ENCODE measurements around the gene RHOJ. TPM values are rescaled to one million over a fixed set of nuclear protein-coding genes. Genes with fewer than 3 reads are reported as not detected.

Gene RHOJ
- total and polyA plus RNA-seq, 2 experiments from 2014 or later: 0.17 TPM; not detected in 1

DNA sequence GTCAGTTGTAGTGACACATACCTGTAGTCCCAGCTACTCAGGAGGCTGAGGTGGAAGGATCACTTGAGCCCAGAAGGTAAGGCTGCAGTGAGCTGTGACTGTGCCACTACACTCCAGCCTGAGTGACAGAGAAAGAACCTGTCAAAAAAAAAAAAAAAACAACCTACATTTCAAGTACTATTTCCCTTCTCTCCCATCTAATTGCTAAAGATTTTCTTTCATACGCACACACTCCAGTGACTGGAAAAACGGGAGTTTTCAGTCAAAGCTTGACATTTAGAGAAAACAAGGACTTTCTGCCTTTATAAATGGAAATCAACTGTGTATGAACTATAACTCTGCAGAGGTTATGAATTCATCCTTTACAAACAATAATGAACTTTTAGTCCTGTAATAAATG, 88.6 kb downstream of the RHOJ start:
- Histone ChIP-seq H3F3A (replicated peaks; ENCODE audit: low read depth) (no peaks in the 10 kb centered on the region), H3K36me3 (ENCODE audit: insufficient read depth) (no peaks in the 10 kb centered on the region), H2AFZ (no peak overlapping the region), H3K9me2 (ENCODE audit: insufficient read depth) (peaks cover 7% of the 10 kb centered on the region; the same call in 1 of the 2 replicates), H4K20me1 (replicated peaks; ENCODE audit: insufficient read depth) (no peaks in the 10 kb centered on the region), H3K4me1 (ENCODE audit: insufficient read depth) (peaks cover 7% of the 10 kb centered on the region), H3K27me3 (ENCODE audit: insufficient read depth) (no peaks in the 10 kb centered on the region), H3K4me3 (no peak overlapping the region), H3K4me2 (no peak overlapping the region), H3K27ac (ENCODE audit: low read depth) (no peak overlapping the region), H3K79me2 (replicated peaks; ENCODE audit: insufficient read depth) (no peaks in the 10 kb centered on the region)
- Mint-ChIP-seq H3K36me3 (ENCODE audit: low read depth) (no peaks in the 10 kb centered on the region), H3K9me3 (no peaks in the 10 kb centered on the region), H3K4me3 (no peak overlapping the region), H3K4me1 (peaks cover 20% of the 10 kb centered on the region), H3K27me3 (ENCODE audit: insufficient read depth, low read depth, poor library complexity) (peaks cover 2% of the 10 kb centered on the region), H3K27ac (no peak overlapping the region)
- ATAC-seq (no peak), DNase-seq (ENCODE audit: low spot score) (no peak)
- TF ChIP-seq STAT1 (IDR thresholded peaks at IDR 0.05; ENCODE audit: unreplicated experiment) (no peak), JUNB (IDR thresholded peaks at IDR 0.05; ENCODE audit: unreplicated experiment) (no peak), EZH2 (IDR thresholded peaks at IDR 0.05; ENCODE audit: low read depth, unreplicated experiment) (no peak), CREB1 (CRISPR knock-in tag; IDR thresholded peaks at IDR 0.05; ENCODE audit: low read depth) (no peak), ETS1 (IDR thresholded peaks at IDR 0.05) (no peak), ZNF462 (CRISPR knock-in tag; IDR thresholded peaks at IDR 0.05) (no peak), NANOG (IDR thresholded peaks at IDR 0.05; ENCODE audit: borderline replicate concordance) (no peak), ZNF114 (CRISPR knock-in tag; IDR thresholded peaks at IDR 0.05) (no peak), ZNF331 (CRISPR knock-in tag; IDR thresholded peaks at IDR 0.05; ENCODE audit: low read depth) (no peak), REST (IDR thresholded peaks at IDR 0.05; ENCODE audit: unreplicated experiment) (no peak), POLR2AphosphoS5 (IDR thresholded peaks at IDR 0.05; ENCODE audit: low read depth) (no peak), EZH2phosphoT487 (IDR thresholded peaks at IDR 0.05; ENCODE audit: unreplicated experiment) (no peak)
- TF ChIP-seq, protein P1, sequence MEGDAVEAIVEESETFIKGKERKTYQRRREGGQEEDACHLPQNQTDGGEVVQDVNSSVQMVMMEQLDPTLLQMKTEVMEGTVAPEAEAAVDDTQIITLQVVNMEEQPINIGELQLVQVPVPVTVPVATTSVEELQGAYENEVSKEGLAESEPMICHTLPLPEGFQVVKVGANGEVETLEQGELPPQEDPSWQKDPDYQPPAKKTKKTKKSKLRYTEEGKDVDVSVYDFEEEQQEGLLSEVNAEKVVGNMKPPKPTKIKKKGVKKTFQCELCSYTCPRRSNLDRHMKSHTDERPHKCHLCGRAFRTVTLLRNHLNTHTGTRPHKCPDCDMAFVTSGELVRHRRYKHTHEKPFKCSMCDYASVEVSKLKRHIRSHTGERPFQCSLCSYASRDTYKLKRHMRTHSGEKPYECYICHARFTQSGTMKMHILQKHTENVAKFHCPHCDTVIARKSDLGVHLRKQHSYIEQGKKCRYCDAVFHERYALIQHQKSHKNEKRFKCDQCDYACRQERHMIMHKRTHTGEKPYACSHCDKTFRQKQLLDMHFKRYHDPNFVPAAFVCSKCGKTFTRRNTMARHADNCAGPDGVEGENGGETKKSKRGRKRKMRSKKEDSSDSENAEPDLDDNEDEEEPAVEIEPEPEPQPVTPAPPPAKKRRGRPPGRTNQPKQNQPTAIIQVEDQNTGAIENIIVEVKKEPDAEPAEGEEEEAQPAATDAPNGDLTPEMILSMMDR (conservative IDR thresholded peaks at IDR 0.05; ENCODE audit: low read depth in 2 of 2): no peak
